H1 (cell line): ENCODE results near the gene TAS2R41. TPM values are rescaled to one million over a fixed set of nuclear protein-coding genes. Genes with fewer than 3 reads are reported as not detected.

Source experiments
- CTCF ChIA-PET: fragments of 300-600 bp; sonication (Branson Sonifier 250); formaldehyde crosslinking; loops from one replicate; lab custom pipeline; 2021; ENCODE audit not compliant: partially characterized antibody; lab: Charles Lee
- POLR2A ChIA-PET: fragments of 300-600 bp; sonication (Branson Sonifier 250); formaldehyde crosslinking; loops from one replicate; lab custom pipeline; 2021; ENCODE audit warnings: inconsistent platforms; ENCODE audit not compliant: partially characterized antibody; lab: Charles Lee
- DNase-seq, 2 experiments: peaks; one replicate each; pipeline versions ENCODE4 v3.0.0 to v3.0.0-alpha.2; 2010 to 2022; ENCODE audit warnings: low spot score in 2 of 2, low read depth in 1 of 2, mixed read lengths in 1 of 2
- FAIRE-seq: peaks from 2 replicates; lab custom pipeline; 2011; peaks lifted over from hg19 to GRCh38; lab: Jason Lieb, UNC
- H2AFZ ChIP-seq: 2 replicates; pipeline ENCODE4 v1.8.1; 2012; ENCODE audit warnings: low read length, inconsistent platforms
- H2AK5ac ChIP-seq: 2 replicates; pipeline ENCODE4 v1.6.1; 2013; ENCODE audit warnings: low read depth, low read length
- H2BK120ac ChIP-seq: replicated peaks from 2 replicates; pipeline ENCODE3; 2013; ENCODE audit warnings: low read depth, low read length, inconsistent platforms
- H2BK12ac ChIP-seq: 2 replicates; pipeline ENCODE4 v1.6.1; 2013; ENCODE audit warnings: low read depth, low read length
- H2BK15ac ChIP-seq: 2 replicates; pipeline ENCODE4 v1.6.1; 2013; ENCODE audit warnings: low read length
- H2BK20ac ChIP-seq: 2 replicates; pipeline ENCODE4 v1.6.1; 2013; ENCODE audit warnings: low read length
- H2BK5ac ChIP-seq: 2 replicates; pipeline ENCODE4 v1.6.1; 2013; ENCODE audit warnings: low read depth, low read length
- H3K14ac ChIP-seq: 2 replicates; pipeline ENCODE4 v1.6.1; 2013; ENCODE audit warnings: inconsistent platforms; ENCODE audit not compliant: insufficient read length
- H3K18ac ChIP-seq: 2 replicates; pipeline ENCODE4 v1.6.1; 2013; ENCODE audit warnings: low read length; ENCODE audit errors: extremely low read depth
- H3K23ac ChIP-seq: 2 replicates; pipeline ENCODE4 v1.6.1; 2013; ENCODE audit warnings: inconsistent platforms; ENCODE audit not compliant: insufficient read length
- H3K23me2 ChIP-seq: 2 replicates; pipeline ENCODE4 v1.6.1; 2013; ENCODE audit warnings: low read depth, low read length
- H3K27ac ChIP-seq: 2 replicates; pipeline ENCODE4 v1.6.1; 2011; ENCODE audit warnings: low read depth, low read length, inconsistent platforms
- H3K27me3 ChIP-seq, 4 experiments: replicated peaks in 1 of 4; 1 replicate in 1 of 4; 2 replicates in 3 of 4; pipeline versions ENCODE4 v1.6.1 to v1.8.1; 2011 to 2013; ENCODE audit warnings: low read length in 3 of 4, mild to moderate bottlenecking in 3 of 4, inconsistent platforms in 2 of 4, mixed read lengths in 2 of 4, moderate library complexity in 1 of 4; ENCODE audit not compliant: control insufficient read depth in 3 of 4, insufficient read depth in 3 of 4; ENCODE audit errors: extremely low read depth in 1 of 4
- H3K36me3 ChIP-seq, 4 experiments: 2 replicates each; pipeline versions ENCODE4 v1.6.1 to v1.8.1; 2011 to 2013; ENCODE audit warnings: mild to moderate bottlenecking in 4 of 4, low read length in 3 of 4, moderate library complexity in 2 of 4, control low read depth in 1 of 4, inconsistent platforms in 1 of 4; ENCODE audit not compliant: insufficient read depth in 4 of 4, control insufficient read depth in 2 of 4
- H3K4ac ChIP-seq: replicated peaks from 2 replicates; pipeline ENCODE3; 2013; ENCODE audit warnings: low read length, low read depth, mixed read lengths, inconsistent platforms; ENCODE audit not compliant: insufficient read length
- H3K4me1 ChIP-seq, 4 experiments: replicated peaks in 1 of 4; 1 replicate in 1 of 4; 2 replicates in 3 of 4; pipeline versions ENCODE4 v1.6.1 to v1.8.1; 2011 to 2013; ENCODE audit warnings: low read length in 3 of 4, inconsistent platforms in 2 of 4, mixed read lengths in 1 of 4; ENCODE audit not compliant: insufficient read depth in 4 of 4, control insufficient read depth in 3 of 4
- H3K4me2 ChIP-seq, 2 experiments: 2 replicates each; pipeline versions ENCODE4 v1.6.1 to v1.8.1; 2011 to 2013; ENCODE audit warnings: low read depth in 2 of 2, low read length in 2 of 2, control low read depth in 1 of 2, inconsistent platforms in 1 of 2, mild to moderate bottlenecking in 1 of 2; ENCODE audit not compliant: insufficient read depth in 1 of 2
- H3K4me3 ChIP-seq, 4 experiments: fragments of 200-600, 300-600 bp in 1 of 4; sonication (generic), shearing (Covaris generic), sonication (Bioruptor Twin) in 1 of 4; 2 replicates each; pipeline versions ENCODE4 v1.5.1 to v1.8.1; 2011 to 2016; ENCODE audit warnings: low read length in 4 of 4, low read depth in 3 of 4, control low read depth in 2 of 4, inconsistent platforms in 2 of 4, mild to moderate bottlenecking in 2 of 4, mixed read lengths in 1 of 4, moderate library complexity in 1 of 4; ENCODE audit not compliant: insufficient read depth in 2 of 4; ENCODE audit errors: extremely low read depth in 1 of 4
- H3K56ac ChIP-seq: replicated peaks from 2 replicates; pipeline ENCODE3; 2013; ENCODE audit warnings: low read depth, mild to moderate bottlenecking, mixed read lengths, low read length, inconsistent platforms; ENCODE audit not compliant: insufficient read length
- H3K79me1 ChIP-seq: 2 replicates; pipeline ENCODE4 v1.6.1; 2013; ENCODE audit warnings: low read depth, low read length, control low read depth
- H3K79me2 ChIP-seq, 2 experiments: 2 replicates each; pipeline versions ENCODE4 v1.6.1 to v1.8.1; 2012 to 2013; ENCODE audit warnings: low read length in 2 of 2, mild to moderate bottlenecking in 2 of 2, inconsistent platforms in 1 of 2; ENCODE audit not compliant: insufficient read depth in 2 of 2, control insufficient read depth in 1 of 2
- H3K9ac ChIP-seq, 4 experiments: replicated peaks in 1 of 4; 1 replicate in 1 of 4; 2 replicates in 3 of 4; pipeline versions ENCODE4 v1.6.1 to v1.8.1; 2011 to 2013; ENCODE audit warnings: low read depth in 3 of 4, low read length in 3 of 4, control low read depth in 2 of 4, mild to moderate bottlenecking in 2 of 4, moderate library complexity in 2 of 4, inconsistent platforms in 1 of 4; ENCODE audit errors: extremely low read depth in 1 of 4
- H3K9me3 ChIP-seq, 2 experiments: 2 replicates each; pipeline versions ENCODE4 v1.6.1 to v1.8.1; 2012 to 2013; ENCODE audit warnings: mild to moderate bottlenecking in 2 of 2, moderate library complexity in 2 of 2, control low read depth in 1 of 2, inconsistent platforms in 1 of 2, low read depth in 1 of 2, low read length in 1 of 2, mixed read lengths in 1 of 2; ENCODE audit not compliant: insufficient read depth in 2 of 2
- H4K20me1 ChIP-seq, 2 experiments: replicated peaks in 1 of 2; 2 replicates each; pipeline versions ENCODE3 to v1.8.1; 2011 to 2013; ENCODE audit warnings: inconsistent platforms in 2 of 2, low read length in 2 of 2, mild to moderate bottlenecking in 1 of 2; ENCODE audit not compliant: insufficient read depth in 2 of 2, control insufficient read depth in 1 of 2
- H4K5ac ChIP-seq: 2 replicates; pipeline ENCODE4 v1.6.1; 2013; ENCODE audit warnings: low read length, low read depth, mixed read lengths, inconsistent platforms; ENCODE audit not compliant: insufficient read length
- H4K8ac ChIP-seq: 2 replicates; pipeline ENCODE4 v1.8.0; 2013; ENCODE audit warnings: mild to moderate bottlenecking, moderate library complexity, low read length, inconsistent platforms; ENCODE audit not compliant: insufficient read depth; ENCODE audit errors: extremely low read depth
- H4K91ac ChIP-seq: replicated peaks from 2 replicates; pipeline ENCODE3; 2013; ENCODE audit warnings: low read length, mixed read lengths, inconsistent platforms; ENCODE audit not compliant: insufficient read length
- CBX5 ChIP-seq: fragments of 300-800, 300-1000 bp; sonication (generic); IDR thresholded peaks from 2 replicates; pipeline ENCODE4 v1.7.1; 2016; ENCODE audit warnings: antibody characterized with exemption, low read length, low read depth
- CBX8 ChIP-seq: fragments of 300-800, 300-1000 bp; sonication (generic); IDR thresholded peaks from 2 replicates; pipeline ENCODE4 v1.7.1; 2016; ENCODE audit warnings: low read depth, low read length, borderline replicate concordance
- EGR1 ChIP-seq: IDR thresholded peaks from 2 replicates; pipeline ENCODE4 v1.6.1; 2011; ENCODE audit warnings: low read depth, low read length, borderline replicate concordance
- KDM1A ChIP-seq: fragments of 200-600, 300-600 bp; sonication (generic); IDR thresholded peaks from 2 replicates; pipeline ENCODE4 v1.7.1; 2016; ENCODE audit warnings: mild to moderate bottlenecking, low read length, borderline replicate concordance
- RFX5 ChIP-seq: IDR thresholded peaks from 2 replicates; pipeline ENCODE4 v1.6.1; 2011; ENCODE audit warnings: low read depth, low read length, improper control_type of control experiment, borderline replicate concordance
- polyA plus RNA-seq, 7 experiments: library from polyadenylated mRNA; depleted of rRNA in 3 of 7; stranded (reverse) in 5 of 7; unstranded in 2 of 7; fragments of >200 nt in 5 of 7; fragments of 200-250 nt in 2 of 7; gene quantifications; 1 replicate in 5 of 7; 2 replicates in 1 of 7; 4 replicates in 1 of 7; pipeline versions ENCODE4 v1.2.1 to v1.2.3, GENCODE V29; 2011 to 2013; ENCODE audit warnings: missing spikeins in 2 of 7, mixed read lengths in 2 of 7
- total RNA-seq: library from RNA; stranded (reverse); fragmentation: NEBNext Ultra II Directional; extraction: Animal tissue kit (Norgen Biotek cat#: 25700); gene quantifications from 2 replicates; pipeline ENCODE4 v1.2.1, GENCODE V29; 2021

TAS2R41 gene
- total and polyA plus RNA-seq, 2 of the 8 experiments (the other 6 are each of a cell fraction or from before 2014, with no cell fraction given): 0.12 TPM; not detected in 1

- Histone ChIP-seq H3K23me2 (no peaks in the 10 kb centered on the region), H3K14ac (no peak overlapping the region), H3K4me3 (no peak overlapping the region), H2BK20ac (no peak overlapping the region), H2BK12ac (no peak overlapping the region), H3K9ac (no peak overlapping the region), H4K20me1 (no peaks in the 10 kb centered on the region), H2BK5ac (no peak overlapping the region), H2BK120ac (no peak overlapping the region), H2BK15ac (no peak overlapping the region), H4K91ac (no peak overlapping the region), H4K5ac (no peak overlapping the region), H3K79me2 (no peaks in the 10 kb centered on the region), H4K8ac (no peak overlapping the region), H3K9me3 (no peaks in the 10 kb centered on the region), H3K79me1 (no peaks in the 10 kb centered on the region), H3K4me1 (no peaks in the 10 kb centered on the region), H3K4me2 (no peak overlapping the region), H3K27me3 (no peaks in the 10 kb centered on the region), H2AK5ac (no peak overlapping the region), H3K27ac (no peak overlapping the region), H3K56ac (no peak overlapping the region), H3K4ac (no peak overlapping the region), H3K23ac (no peak overlapping the region), H3K36me3 (no peaks in the 10 kb centered on the region), H3K18ac (no peak overlapping the region), H2AFZ (no peak overlapping the region)
- POLR2A ChIA-PET: interaction anchor here (0.6 kb wide), 2 partner anchors 8 to 18 kb away, joined by 3 to 6 read pairs; no protein-coding TSS in a partner anchor
- no peak for FAIRE-seq
- CTCF ChIA-PET: interaction anchor here (0.6 to 1.0 kb wide), 4 partner anchors 16 to 235 kb away, joined by 3 read pairs; no protein-coding TSS in a partner anchor
- DNase-seq: no peak
- TF ChIP-seq CBX5 (no peak), EGR1 (no peak), KDM1A (no peak), CBX8 (no peak), RFX5 (no peak)
Measured at GRCh38 chr7:143485094-143485493, 7.4 kb downstream of the TAS2R41 start.
